B cell (primary cell): Measurements from ENCODE around the gene FYN.

Experiments used
- EZH2 ChIP-seq: IDR thresholded peaks from 2 replicates; pipeline ENCODE4 v1.6.1; 2012; ENCODE audit warnings: borderline replicate concordance, low read depth, mild to moderate bottlenecking, moderate library complexity, low read length; ENCODE audit not compliant: insufficient read depth, poor library complexity, severe bottlenecking
- TF ChIP-seq, protein P1 (sequence below): fragments of 200-600 bp; IDR thresholded peaks from one replicate; pipeline ENCODE4 v1.8.0; 2022; ENCODE audit warnings: antibody characterized with exemption, mild to moderate bottlenecking

DNA sequence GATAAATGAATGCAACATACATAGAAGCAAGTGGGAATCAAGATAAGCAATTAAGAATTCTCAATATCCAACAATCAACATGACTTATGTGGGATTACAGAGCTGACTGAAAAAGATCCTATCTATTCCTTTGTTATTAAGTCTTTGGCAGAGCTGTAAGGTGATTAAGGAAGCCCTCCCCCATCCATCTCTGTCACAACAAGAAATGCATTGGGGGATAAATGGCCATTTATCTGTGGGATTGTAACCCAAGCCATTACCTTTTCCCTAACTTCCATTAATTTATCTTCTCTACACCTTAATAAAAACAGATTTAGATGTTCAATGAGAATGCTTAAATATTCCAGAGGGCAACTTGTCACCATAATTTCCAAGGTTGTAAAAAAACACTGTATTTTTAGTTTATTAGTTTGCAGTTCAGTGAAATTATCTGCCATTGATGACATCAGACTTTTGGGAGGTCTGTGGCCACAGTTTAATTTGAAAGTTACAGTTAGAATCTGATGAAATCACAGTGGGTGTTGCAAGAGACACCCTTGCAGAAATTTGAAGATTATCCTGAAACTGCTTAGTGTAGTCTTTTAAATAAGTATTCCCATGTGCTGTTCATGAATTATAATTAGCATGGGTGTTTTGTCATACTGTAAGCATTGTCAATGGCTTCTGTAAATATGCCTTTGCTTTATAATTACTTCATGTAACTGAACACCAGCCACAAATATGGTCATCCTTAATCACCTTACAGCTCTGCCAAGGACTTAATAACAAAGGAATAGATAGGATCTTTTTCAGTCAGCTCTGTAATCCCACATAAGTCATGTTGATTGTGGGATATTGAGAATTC lies 49.4 kb upstream of the FYN start:
- TF ChIP-seq, protein P1, sequence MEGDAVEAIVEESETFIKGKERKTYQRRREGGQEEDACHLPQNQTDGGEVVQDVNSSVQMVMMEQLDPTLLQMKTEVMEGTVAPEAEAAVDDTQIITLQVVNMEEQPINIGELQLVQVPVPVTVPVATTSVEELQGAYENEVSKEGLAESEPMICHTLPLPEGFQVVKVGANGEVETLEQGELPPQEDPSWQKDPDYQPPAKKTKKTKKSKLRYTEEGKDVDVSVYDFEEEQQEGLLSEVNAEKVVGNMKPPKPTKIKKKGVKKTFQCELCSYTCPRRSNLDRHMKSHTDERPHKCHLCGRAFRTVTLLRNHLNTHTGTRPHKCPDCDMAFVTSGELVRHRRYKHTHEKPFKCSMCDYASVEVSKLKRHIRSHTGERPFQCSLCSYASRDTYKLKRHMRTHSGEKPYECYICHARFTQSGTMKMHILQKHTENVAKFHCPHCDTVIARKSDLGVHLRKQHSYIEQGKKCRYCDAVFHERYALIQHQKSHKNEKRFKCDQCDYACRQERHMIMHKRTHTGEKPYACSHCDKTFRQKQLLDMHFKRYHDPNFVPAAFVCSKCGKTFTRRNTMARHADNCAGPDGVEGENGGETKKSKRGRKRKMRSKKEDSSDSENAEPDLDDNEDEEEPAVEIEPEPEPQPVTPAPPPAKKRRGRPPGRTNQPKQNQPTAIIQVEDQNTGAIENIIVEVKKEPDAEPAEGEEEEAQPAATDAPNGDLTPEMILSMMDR: no peak
- TF ChIP-seq EZH2: no peak
